Small intestine (tissue), 7 donors: ENCODE results near the gene ACBD6. TPM values are rescaled to one million over a fixed set of nuclear protein-coding genes. Genes with fewer than 3 reads are reported as not detected.

Experiments used
- DNase-seq, 2 donors: peaks; one replicate each; pipeline versions ENCODE4 v3.0.0 to v3.0.0-alpha.2; 2013
- FAIRE-seq: peaks from 2 replicates; lab custom pipeline; 2012; peaks lifted over from hg19 to GRCh38; lab: Jason Lieb, UNC
- H3K27ac ChIP-seq, 3 donors: one replicate each; pipeline ENCODE4 v1.5.1; 2013; ENCODE audit warnings: low read length in 2 of 3, mild to moderate bottlenecking in 2 of 3, control low read depth in 1 of 3, inconsistent platforms in 1 of 3, low read depth in 1 of 3, moderate library complexity in 1 of 3
- H3K27me3 ChIP-seq, 3 donors: one replicate each; pipeline ENCODE4 v1.6.1; 2013; ENCODE audit warnings: low read length in 3 of 3, inconsistent platforms in 1 of 3; ENCODE audit not compliant: control insufficient read depth in 3 of 3, insufficient read depth in 3 of 3
- H3K36me3 ChIP-seq, 3 donors: one replicate each; pipeline ENCODE4 v1.6.1; 2013; ENCODE audit warnings: low read length in 3 of 3, inconsistent platforms in 1 of 3, low read depth in 1 of 3, mild to moderate bottlenecking in 1 of 3, moderate library complexity in 1 of 3; ENCODE audit not compliant: control insufficient read depth in 3 of 3, insufficient read depth in 2 of 3
- H3K4me1 ChIP-seq, 3 donors: one replicate each; pipeline ENCODE4 v1.6.1; 2013; ENCODE audit warnings: low read length in 2 of 3, inconsistent platforms in 1 of 3, low read depth in 1 of 3, mild to moderate bottlenecking in 1 of 3, moderate library complexity in 1 of 3; ENCODE audit not compliant: control insufficient read depth in 3 of 3, insufficient read depth in 2 of 3
- H3K4me3 ChIP-seq, 3 donors: one replicate each; pipeline ENCODE4 v1.5.1; 2013; ENCODE audit warnings: low read length in 3 of 3, control low read depth in 1 of 3, inconsistent platforms in 1 of 3, low read depth in 1 of 3, mild to moderate bottlenecking in 1 of 3, moderate library complexity in 1 of 3
- H3K9me3 ChIP-seq, 2 donors: one replicate each; pipeline ENCODE4 v1.6.1; 2013; ENCODE audit warnings: low read depth in 1 of 2, low read length in 1 of 2; ENCODE audit not compliant: control insufficient read depth in 2 of 2, insufficient read depth in 1 of 2
- WGBS, 3 donors: extraction: QIAGEN DNeasy Blood & Tissue Kit; methylation state at CpG; one replicate each; pipeline ENCODE4 v1.1.7; 2013; 5-methylcytosine and 5-hydroxymethylcytosine counted together
- polyA plus RNA-seq, 4 donors: library from polyadenylated mRNA; stranded (reverse) in 3 of 4; unstranded in 1 of 4; fragments of 200-250 nt in 3 of 4; fragments of 120-200 nt in 1 of 4; gene quantifications; one replicate each; pipeline versions ENCODE4 v1.2.1 to v1.2.3, GENCODE V29; 2013
- donor health status: healthy with polysubstance abuse.
- donor health status: control.
- donor health status: control.
- donor health status: Bipolar disorder and iron deficiency.
- donor health status: healthy.

ACBD6 gene
- polyA plus RNA-seq, 4 donors: 12.7 to 49.5 (median 20.7) TPM

DNA sequence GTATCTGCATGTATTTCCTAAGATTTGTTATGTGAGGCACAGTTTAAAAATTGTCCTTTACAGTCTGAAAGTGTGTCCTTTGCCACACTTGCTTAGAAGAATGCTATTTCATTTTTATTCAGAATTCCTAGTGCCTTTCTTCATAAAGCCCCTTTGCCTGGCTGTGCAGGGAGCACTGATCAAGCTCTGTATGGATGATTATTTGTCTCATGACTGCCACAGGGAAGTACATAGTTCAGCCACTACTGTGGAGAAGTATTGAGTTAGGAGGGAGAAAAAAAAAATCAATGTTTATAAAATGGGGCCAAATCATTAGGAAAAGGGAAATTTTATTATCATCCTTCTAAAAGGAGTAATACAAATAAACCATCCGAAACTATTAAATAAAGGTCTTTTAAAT is 220.9 kb downstream of the ACBD6 start:
- peaks cover 0 to 14% (median 3%) of the 10 kb centered on the region in 3 donors for H3K36me3 ChIP-seq
- FAIRE-seq: no peak
- H3K4me1 ChIP-seq: no peaks in the 10 kb centered on the region
- 69 to 93% (median 89%) methylated on average over 1 of the region's 1 CpG for WGBS, 3 donors
- no peaks in the 10 kb centered on the region for H3K27me3 ChIP-seq
- DNase-seq: no peak
- H3K27ac ChIP-seq: no peak overlapping the region
- H3K4me3 ChIP-seq: no peak overlapping the region
- no peaks in the 10 kb centered on the region for H3K9me3 ChIP-seq

DNA sequence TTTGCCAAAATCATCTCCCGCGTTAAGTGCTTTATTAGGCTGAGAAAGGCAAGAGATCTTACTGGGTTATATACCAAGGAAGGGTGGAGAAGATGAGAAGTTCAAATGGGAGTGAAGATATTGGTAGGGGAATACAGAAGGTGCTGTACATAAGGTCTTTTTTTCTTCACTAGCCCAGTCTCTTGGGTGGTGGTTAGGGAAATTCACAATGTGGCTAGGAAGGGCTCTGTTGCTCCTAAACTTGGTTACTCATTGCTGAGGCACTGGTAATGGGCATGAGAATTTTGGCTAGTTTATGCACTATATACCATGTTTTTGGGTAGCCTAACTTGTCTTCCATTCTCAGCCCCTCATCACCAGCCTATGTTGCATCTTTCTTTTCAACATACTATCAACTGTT is 221.8 kb downstream of the ACBD6 start:
- H3K4me3 ChIP-seq: no peak overlapping the region
- FAIRE-seq: no peak

DNA sequence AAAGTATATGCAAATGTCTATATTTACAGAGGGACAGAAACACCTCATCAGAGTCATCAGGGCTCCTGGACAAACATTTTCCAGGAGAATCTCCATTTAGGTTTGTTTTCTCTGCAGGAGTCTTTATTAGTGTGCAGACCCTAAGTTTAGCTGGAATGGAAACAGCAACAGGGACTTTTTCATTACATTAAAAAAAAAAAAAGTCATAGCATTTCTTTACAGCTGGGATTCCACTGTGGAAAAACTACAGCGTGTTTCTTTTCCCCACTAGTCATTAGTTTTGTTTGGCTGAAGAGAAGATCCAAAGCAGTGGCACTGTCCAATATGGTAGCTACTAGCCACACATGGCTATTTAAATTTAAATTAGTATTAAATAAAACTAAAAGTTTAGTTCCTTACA is 222.7 kb downstream of the ACBD6 start:
- 86 to 100% (median 94%) methylated on average over 1 of the region's 1 CpG for WGBS, 3 donors
- H3K4me3 ChIP-seq: no peak overlapping the region
- no peak for DNase-seq
- H3K27me3 ChIP-seq: no peaks in the 10 kb centered on the region
- no peak for FAIRE-seq
- no peaks in the 10 kb centered on the region for H3K9me3 ChIP-seq
- no peak overlapping the region for H3K27ac ChIP-seq
- peaks cover 0 to 16% (median 3%) of the 10 kb centered on the region in 3 donors for H3K36me3 ChIP-seq
- H3K4me1 ChIP-seq: no peaks in the 10 kb centered on the region

More for the DNA sequence above, 221.8 kb downstream of the ACBD6 start:
- Histone ChIP-seq H3K9me3 (no peaks in the 10 kb centered on the region), H3K4me1 (no peaks in the 10 kb centered on the region), H3K36me3 (peaks cover 0 to 16% (median 3%) of the 10 kb centered on the region in 3 donors), H3K27me3 (no peaks in the 10 kb centered on the region), H3K27ac (no peak overlapping the region)
- WGBS, 3 donors: 98 to 100% (median 99%) methylated on average over 2 of the region's 2 CpGs
- DNase-seq: no peak

DNA sequence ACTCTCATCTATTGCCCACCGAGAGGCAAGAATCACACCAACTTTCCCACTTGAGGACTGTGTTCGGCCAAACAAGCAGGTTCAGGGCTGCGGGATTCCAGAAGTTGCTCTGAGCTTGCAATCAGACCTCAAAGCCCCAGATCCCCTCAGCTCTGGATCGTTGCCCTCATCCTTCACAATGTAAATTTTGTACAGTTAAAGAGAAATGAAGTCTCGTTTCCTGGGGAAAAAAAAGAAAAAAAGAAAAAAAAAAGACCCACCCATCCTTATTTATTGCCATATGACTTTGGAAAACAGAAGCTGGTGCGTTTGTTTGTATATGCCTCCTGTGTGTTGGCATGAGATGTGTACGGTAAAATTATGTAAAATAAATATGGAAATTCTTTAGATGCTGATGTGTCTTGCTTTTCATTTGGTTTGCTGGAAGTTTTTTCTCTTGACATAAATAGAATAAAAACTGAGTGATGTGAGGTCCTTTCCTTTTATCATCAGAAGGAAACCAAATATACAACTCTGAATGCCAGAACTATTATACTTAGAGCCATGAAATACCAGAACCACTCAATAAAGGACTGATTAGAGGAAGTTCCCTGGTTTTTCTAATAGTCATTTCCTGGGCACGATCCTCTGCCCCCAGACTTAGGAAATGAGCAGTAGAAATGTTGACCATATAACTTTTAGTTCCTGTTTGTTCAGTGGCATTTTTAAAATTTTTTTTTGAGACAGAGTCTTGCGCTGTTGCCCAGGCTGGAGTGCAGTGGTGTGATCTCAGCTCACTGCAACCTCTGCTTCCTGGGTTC is 223.6 kb downstream of the ACBD6 start:
- no peak overlapping the region for H3K4me3 ChIP-seq
- FAIRE-seq (no peak), DNase-seq (no peak)
- no peak overlapping the region for H3K27ac ChIP-seq
- H3K9me3 ChIP-seq: no peaks in the 10 kb centered on the region
- no peaks in the 10 kb centered on the region for H3K4me1 ChIP-seq
- 78 to 93% (median 88%) methylated on average over 9 of the region's 9 CpGs for WGBS, 3 donors
- H3K36me3 ChIP-seq: peaks cover 0 to 24% (median 3%) of the 10 kb centered on the region in 3 donors
- H3K27me3 ChIP-seq: no peaks in the 10 kb centered on the region

DNA sequence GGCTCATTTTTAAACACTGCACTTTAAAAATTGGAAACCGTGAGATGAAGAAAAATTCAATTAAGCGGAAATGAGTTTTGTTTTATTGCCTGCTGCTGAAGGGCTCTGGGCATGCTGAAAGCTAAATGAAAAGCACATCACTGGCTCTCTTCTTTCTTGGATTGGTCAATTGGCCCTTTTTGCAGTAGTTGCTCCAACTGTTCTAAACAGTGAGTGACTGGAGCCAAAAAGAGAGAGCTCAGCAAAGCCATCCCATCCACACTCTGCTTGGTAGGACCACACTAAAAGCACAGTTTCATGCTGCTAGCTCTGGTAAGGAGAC is 224.2 kb downstream of the ACBD6 start:
- Histone ChIP-seq H3K27ac (no peak overlapping the region), H3K36me3 (peaks cover 0 to 27% (median 3%) of the 10 kb centered on the region in 3 donors), H3K4me3 (no peak overlapping the region), H3K4me1 (no peaks in the 10 kb centered on the region), H3K27me3 (no peaks in the 10 kb centered on the region), H3K9me3 (no peaks in the 10 kb centered on the region)
- WGBS, 3 donors: 83 to 99% (median 97%) methylated on average over 2 of the region's 2 CpGs
- FAIRE-seq: no peak
- no peak for DNase-seq

DNA sequence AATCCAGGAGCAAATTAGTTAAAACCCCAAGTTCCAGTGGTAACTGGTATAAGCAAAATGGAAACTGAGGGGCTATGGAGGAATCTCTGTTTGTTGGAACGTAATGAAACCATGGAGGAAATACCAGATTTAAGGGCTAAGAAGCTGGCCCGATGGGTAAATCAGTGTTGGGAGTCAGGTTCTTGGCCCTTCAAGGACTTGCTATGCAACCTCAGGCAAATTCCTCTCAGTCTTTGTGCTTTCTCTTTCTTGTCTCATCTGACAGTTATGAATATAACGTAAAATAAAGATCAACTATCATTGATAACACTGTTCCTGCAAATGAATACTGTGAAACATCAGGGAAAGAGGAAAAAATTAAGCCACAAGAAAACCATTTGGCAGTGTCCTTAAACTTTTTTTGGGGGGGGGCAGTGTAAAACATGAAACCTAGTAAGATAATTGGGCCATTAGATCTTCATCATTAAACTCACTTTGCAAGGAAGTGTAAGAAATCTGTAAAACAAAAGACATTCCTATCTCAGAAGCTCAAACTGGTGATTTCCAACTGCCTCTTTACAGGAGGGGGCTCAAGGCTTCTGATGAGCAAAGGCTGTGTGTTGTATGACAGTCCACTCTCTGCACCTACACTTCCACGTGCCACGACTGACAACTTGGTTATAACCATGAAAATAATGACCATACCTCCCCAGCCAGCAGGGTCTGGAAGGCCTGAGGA is 224.7 kb downstream of the ACBD6 start:
- Histone ChIP-seq H3K27me3 (no peaks in the 10 kb centered on the region), H3K27ac (no peak overlapping the region), H3K36me3 (peaks cover 0 to 31% (median 3%) of the 10 kb centered on the region in 3 donors), H3K9me3 (no peaks in the 10 kb centered on the region), H3K4me3 (no peak overlapping the region), H3K4me1 (no peaks in the 10 kb centered on the region)
- DNase-seq (no peak), FAIRE-seq (no peak)
- WGBS, 3 donors: 89 to 96% (median 96%) methylated on average over 5 of the region's 5 CpGs

DNA sequence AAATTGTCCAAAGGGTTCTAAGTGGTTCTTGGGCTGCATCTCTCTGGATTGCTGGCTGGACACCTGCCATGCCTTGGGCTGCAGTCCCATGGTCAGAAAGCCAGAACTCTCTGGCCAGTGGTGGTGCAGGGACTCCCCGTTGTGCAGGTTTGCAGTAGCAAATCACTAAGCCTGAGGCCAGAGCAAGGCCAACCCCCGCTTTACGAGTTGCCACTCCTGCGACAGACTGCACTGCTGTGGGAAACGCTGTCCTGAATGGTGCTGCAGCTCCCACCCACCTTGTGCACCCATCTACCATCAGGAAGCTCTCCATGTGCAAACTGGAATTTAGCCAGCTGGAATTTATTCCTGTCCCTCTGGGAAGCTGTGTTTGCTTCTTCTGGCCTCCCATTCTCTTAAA is 226.7 kb downstream of the ACBD6 start:
- Histone ChIP-seq H3K27ac (no peak overlapping the region), H3K36me3 (peaks cover 0 to 42% (median 3%) of the 10 kb centered on the region in 3 donors), H3K9me3 (no peaks in the 10 kb centered on the region), H3K4me3 (no peak overlapping the region), H3K4me1 (peaks cover 5 to 15% (median 10%) of the 10 kb centered on the region in 3 donors), H3K27me3 (no peaks in the 10 kb centered on the region)
- DNase-seq (no peak), FAIRE-seq (no peak)
- 93 to 97% (median 96%) methylated on average over 5 of the region's 5 CpGs for WGBS, 3 donors

DNA sequence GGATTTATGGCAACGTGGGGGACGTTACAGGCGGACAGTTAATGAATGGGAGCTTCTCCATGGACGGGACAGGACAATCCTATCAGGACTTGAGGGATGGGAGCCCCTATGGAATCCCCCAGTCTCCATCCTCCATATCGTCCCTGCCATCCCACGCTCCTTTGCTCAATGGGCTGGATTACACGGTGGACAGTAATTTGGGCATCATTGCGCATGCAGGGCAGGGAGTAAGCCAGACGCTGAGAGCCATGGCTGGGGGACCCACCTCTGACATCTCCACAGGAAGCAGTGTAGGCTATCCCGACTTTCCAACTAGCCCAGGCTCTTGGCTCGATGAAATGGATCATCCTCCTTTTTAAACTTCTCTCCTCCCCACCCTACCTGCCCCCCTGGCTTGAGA is 228.2 kb downstream of the ACBD6 start:
- peaks cover 5 to 27% (median 12%) of the 10 kb centered on the region in 3 donors for H3K4me1 ChIP-seq
- no peaks in the 10 kb centered on the region for H3K27me3 ChIP-seq
- WGBS, 3 donors: 97 to 99% (median 99%) methylated on average over 11 of the region's 11 CpGs
- DNase-seq (no peak), FAIRE-seq (no peak)
- peaks cover 0 to 40% (median 0%) of the 10 kb centered on the region in 3 donors for H3K36me3 ChIP-seq
- H3K9me3 ChIP-seq: no peaks in the 10 kb centered on the region
- H3K4me3 ChIP-seq: no peak overlapping the region
- no peak overlapping the region for H3K27ac ChIP-seq
